ENCODE data around the gene PRDM16. TPM values are rescaled to one million over a fixed set of nuclear protein-coding genes. Genes with fewer than 3 reads are reported as not detected.

The PRDM16 gene
- total and polyA plus RNA-seq, 7 donors = 0.04 to 1.2 (median 0.31) TPM

DNA sequence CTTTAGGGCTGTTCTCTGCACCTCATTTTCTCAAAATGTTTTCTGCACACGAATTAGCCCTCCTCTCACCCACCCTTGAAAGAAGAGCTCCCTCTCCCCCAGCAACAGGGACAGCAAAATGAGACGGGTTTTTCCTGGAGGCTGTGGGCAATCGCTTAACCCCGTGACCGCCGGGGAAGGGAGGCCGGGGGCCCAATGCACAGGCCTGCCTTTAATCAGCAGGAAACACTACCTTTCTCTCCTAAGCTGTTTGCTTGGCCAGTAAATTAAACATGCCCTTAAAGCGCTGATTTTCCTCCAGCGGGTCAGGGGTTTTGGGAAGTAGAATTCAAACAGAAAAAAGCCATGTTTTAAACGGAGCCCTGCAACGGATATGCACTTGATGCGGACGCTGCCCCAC is 114.4 kb downstream of the PRDM16 start:
- 59 to 66% (median 62%) methylated on average over 13 of the region's 13 CpGs for WGBS, 3 donors
- Histone ChIP-seq H3K27ac (no peak overlapping the region), H3K4me3 (no peak overlapping the region), H3K27me3 (ENCODE audit: insufficient read depth in 3 of 3, low read length in 2 of 3) (no peaks in the 10 kb centered on the region), H3K4me1 (peaks cover 10% of the 10 kb centered on the region), H3K36me3 (ENCODE audit: insufficient read depth in 1 of 2, low read depth in 1 of 2) (no peaks in the 10 kb centered on the region), H3K9me3 (no peaks in the 10 kb centered on the region)
- no peak for ATAC-seq
- TF ChIP-seq, protein P1, sequence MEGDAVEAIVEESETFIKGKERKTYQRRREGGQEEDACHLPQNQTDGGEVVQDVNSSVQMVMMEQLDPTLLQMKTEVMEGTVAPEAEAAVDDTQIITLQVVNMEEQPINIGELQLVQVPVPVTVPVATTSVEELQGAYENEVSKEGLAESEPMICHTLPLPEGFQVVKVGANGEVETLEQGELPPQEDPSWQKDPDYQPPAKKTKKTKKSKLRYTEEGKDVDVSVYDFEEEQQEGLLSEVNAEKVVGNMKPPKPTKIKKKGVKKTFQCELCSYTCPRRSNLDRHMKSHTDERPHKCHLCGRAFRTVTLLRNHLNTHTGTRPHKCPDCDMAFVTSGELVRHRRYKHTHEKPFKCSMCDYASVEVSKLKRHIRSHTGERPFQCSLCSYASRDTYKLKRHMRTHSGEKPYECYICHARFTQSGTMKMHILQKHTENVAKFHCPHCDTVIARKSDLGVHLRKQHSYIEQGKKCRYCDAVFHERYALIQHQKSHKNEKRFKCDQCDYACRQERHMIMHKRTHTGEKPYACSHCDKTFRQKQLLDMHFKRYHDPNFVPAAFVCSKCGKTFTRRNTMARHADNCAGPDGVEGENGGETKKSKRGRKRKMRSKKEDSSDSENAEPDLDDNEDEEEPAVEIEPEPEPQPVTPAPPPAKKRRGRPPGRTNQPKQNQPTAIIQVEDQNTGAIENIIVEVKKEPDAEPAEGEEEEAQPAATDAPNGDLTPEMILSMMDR (IDR thresholded peaks at IDR 0.05) = no peak
- no peak for DNase-seq
- intact Hi-C loops (cut with DNase I) = no loop called here

DNA sequence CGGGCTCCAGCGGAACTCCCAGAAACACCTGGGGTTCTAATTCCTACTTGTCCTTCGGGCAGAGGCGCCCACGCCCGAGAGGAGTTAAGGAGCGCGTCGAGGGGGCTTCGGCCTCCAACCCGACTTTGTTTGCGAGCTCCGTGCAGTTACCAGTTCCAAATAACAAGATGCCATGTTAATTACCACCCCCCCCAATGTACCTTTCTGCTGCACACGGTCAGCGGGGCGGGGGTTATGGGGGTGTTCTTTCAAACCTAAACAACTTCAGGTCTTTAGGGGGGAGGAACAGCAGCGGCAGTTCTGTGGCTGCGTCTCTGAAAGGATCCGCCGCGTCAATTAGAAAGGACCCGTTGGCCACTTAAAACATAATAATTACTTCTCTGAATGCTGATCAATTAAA is 114.8 kb downstream of the PRDM16 start:
- H3K4me1 ChIP-seq = peaks cover 10% of the 10 kb centered on the region
- H3K4me3 ChIP-seq = no peak overlapping the region
- intact Hi-C loops (cut with DNase I) = no loop called here
- no peak overlapping the region for H3K27ac ChIP-seq
- H3K9me3 ChIP-seq = no peaks in the 10 kb centered on the region
- TF ChIP-seq, protein P1 (IDR thresholded peaks at IDR 0.05) = no peak
- no peaks in the 10 kb centered on the region for H3K27me3 ChIP-seq (ENCODE audit: insufficient read depth in 3 of 3, low read length in 2 of 3)
- ATAC-seq (no peak), DNase-seq (no peak)
- no peaks in the 10 kb centered on the region for H3K36me3 ChIP-seq (ENCODE audit: insufficient read depth in 1 of 2, low read depth in 1 of 2)
- WGBS, 3 donors = 63 to 69% (median 67%) methylated on average over 22 of the region's 22 CpGs

DNA sequence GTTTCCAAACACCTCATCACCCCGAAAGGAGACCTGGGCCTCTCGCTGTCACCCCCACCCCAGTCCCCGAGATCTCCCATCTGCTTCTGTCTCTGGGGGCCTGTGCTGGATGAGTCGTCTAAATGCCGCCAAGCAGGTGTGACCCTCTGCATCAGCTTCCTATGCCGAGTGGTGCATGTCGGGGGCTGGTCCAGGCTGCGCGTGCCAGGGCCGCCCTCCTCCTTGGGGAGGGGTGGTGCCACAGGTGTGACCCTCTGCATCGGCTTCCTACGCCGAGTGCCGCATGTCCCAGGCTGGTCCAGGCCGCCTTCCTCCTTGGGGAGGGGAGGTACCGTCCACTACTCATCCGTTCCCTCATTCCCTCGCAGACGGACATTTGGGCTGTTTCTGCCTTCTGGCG is 115.7 kb downstream of the PRDM16 start:
- WGBS, 3 donors = 88 to 89% (median 89%) methylated on average over 20 of the region's 20 CpGs
- TF ChIP-seq, protein P1 (IDR thresholded peaks at IDR 0.05) = no peak
- no peaks in the 10 kb centered on the region for H3K36me3 ChIP-seq (ENCODE audit: insufficient read depth in 1 of 2, low read depth in 1 of 2)
- no peaks in the 10 kb centered on the region for H3K9me3 ChIP-seq
- no peak overlapping the region for H3K4me3 ChIP-seq
- intact Hi-C loops (cut with DNase I) = no loop called here
- ATAC-seq = no peak
- peaks cover 10% of the 10 kb centered on the region for H3K4me1 ChIP-seq
- no peak overlapping the region for H3K27ac ChIP-seq
- no peak for DNase-seq
- H3K27me3 ChIP-seq (ENCODE audit: insufficient read depth in 3 of 3, low read length in 2 of 3) = no peaks in the 10 kb centered on the region

DNA sequence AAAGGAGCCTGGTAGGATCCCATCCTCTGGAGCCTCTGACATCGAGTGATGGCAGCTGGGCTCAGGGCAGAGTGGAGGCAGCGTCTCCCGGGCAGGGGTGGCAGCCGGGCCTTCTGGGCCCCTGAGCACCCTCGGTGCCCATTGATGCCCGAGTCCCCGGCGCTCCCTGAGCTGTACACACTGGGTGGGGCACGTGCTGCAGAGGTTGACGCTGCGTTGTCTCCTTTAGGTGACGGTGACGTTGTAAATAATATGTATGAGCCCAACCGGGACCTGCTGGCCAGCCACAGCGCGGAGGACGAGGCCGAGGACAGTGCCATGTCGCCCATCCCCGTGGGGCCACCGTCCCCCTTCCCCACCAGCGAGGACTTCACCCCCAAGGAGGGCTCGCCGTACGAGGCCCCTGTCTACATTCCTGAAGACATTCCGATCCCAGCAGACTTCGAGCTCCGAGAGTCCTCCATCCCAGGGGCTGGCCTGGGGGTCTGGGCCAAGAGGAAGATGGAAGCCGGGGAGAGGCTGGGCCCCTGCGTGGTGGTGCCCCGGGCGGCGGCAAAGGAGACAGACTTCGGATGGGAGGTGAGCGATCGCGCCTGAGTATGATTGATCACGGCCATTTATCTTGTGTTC is 117.0 kb downstream of the PRDM16 start:
- TF ChIP-seq, protein P1 (IDR thresholded peaks at IDR 0.05) = no peak
- no peak for DNase-seq
- Histone ChIP-seq H3K36me3 (ENCODE audit: insufficient read depth in 1 of 2, low read depth in 1 of 2) (no peaks in the 10 kb centered on the region), H3K27ac (peak overlapping the region; percentile 54), H3K4me1 (peaks cover 10% of the 10 kb centered on the region), H3K9me3 (no peaks in the 10 kb centered on the region), H3K27me3 (ENCODE audit: insufficient read depth in 3 of 3, low read length in 2 of 3) (no peaks in the 10 kb centered on the region), H3K4me3 (peak overlapping the region; percentile 29)
- ATAC-seq = no peak
- intact Hi-C loops (cut with DNase I) = no loop called here
- WGBS, 3 donors = 76 to 83% (median 82%) methylated on average over 38 of the region's 38 CpGs

DNA sequence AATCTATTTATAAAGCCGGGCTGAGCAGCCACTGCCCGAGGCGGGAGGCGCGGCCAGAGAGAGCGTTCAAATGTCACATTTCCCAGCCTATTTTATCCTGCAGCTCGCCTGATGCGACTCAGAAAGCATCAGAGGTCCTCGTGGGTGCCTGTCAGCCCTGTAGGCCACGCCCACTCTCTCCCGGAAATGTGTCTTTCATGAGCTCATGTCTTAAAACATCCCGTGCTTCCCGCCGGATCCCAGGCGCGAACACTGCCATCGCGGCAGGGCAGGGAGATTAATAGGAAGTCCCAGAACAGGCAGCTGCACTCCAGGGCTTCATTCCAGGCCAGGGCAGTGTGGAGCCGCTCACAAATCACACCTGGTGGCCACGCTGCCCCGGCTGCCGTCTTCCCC is 117.5 kb downstream of the PRDM16 start:
- ATAC-seq (peak; percentile 67 to 94 (median 92)), DNase-seq (peak; percentile 60 to 82)
- 16 to 23% (median 23%) methylated on average over 22 of the region's 22 CpGs for WGBS, 3 donors
- peak overlapping the region; percentile 29 for H3K4me3 ChIP-seq
- H3K9me3 ChIP-seq = no peaks in the 10 kb centered on the region
- TF ChIP-seq, protein P1 (IDR thresholded peaks at IDR 0.05) = no peak
- peaks cover 10% of the 10 kb centered on the region for H3K4me1 ChIP-seq
- intact Hi-C loops (cut with DNase I) = no loop called here
- H3K36me3 ChIP-seq (ENCODE audit: insufficient read depth in 1 of 2, low read depth in 1 of 2) = no peaks in the 10 kb centered on the region
- no peaks in the 10 kb centered on the region for H3K27me3 ChIP-seq (ENCODE audit: insufficient read depth in 3 of 3, low read length in 2 of 3)
- H3K27ac ChIP-seq = peak overlapping the region; percentile 54
